ENCODE measurements around the gene MPL. TPM values are rescaled to one million over a fixed set of nuclear protein-coding genes. Genes with fewer than 3 reads are reported as not detected.

Gene MPL
- polyA plus RNA-seq, 3 donors = 0.42 to 0.78 (median 0.65) TPM

Other genes with a start within 250 kb of the MPL start
- 10 to 100 TPM; 76.3 to 81.9 (median 79.5) TPM for gene EBNA1BP2, start 165.5 kb upstream of the MPL start, polyA plus RNA-seq (ENCODE audit: insufficient read length in 3 of 3)
- gene CFAP57, start 165.5 kb upstream of the MPL start, polyA plus RNA-seq (ENCODE audit: insufficient read length in 3 of 3) = 1 to 10 TPM; 2.6 to 5.9 (median 4.7) TPM
- gene TMEM125, start 67.8 kb upstream of the MPL start, polyA plus RNA-seq (ENCODE audit: insufficient read length in 3 of 3) = 10 to 100 TPM; 16.4 to 16.9 (median 16.6) TPM
- 10 to 100 TPM; 24.0 to 30.7 (median 28.4) TPM for gene C1orf210, start 52.2 kb upstream of the MPL start, polyA plus RNA-seq (ENCODE audit: insufficient read length in 3 of 3)
- gene TIE1, start 36.8 kb upstream of the MPL start, polyA plus RNA-seq (ENCODE audit: insufficient read length in 3 of 3) = 10 to 100 TPM; 52.1 to 63.4 (median 53.6) TPM
- gene CDC20, start 21.2 kb downstream of the MPL start, polyA plus RNA-seq (ENCODE audit: insufficient read length in 3 of 3) = 10 to 100 TPM; 36.9 to 49.9 (median 44.3) TPM
- 10 to 100 TPM; 85.4 to 92.0 (median 88.8) TPM for gene ELOVL1, start 30.2 kb downstream of the MPL start, polyA plus RNA-seq (ENCODE audit: insufficient read length in 3 of 3)
- gene MED8, start 52.0 kb downstream of the MPL start, polyA plus RNA-seq (ENCODE audit: insufficient read length in 3 of 3) = 10 to 100 TPM; 39.3 to 44.6 (median 42.2) TPM
- gene SZT2, start 52.1 kb downstream of the MPL start, polyA plus RNA-seq (ENCODE audit: insufficient read length in 3 of 3) = 10 to 100 TPM; 21.4 to 34.7 (median 33.0) TPM
- 10 to 100 TPM; 39.8 to 49.5 (median 43.6) TPM for gene HYI, start 116.1 kb downstream of the MPL start, polyA plus RNA-seq (ENCODE audit: insufficient read length in 3 of 3)
- 100 to 1,000 TPM; 228 to 244 (median 233) TPM for gene PTPRF, start 193.1 kb downstream of the MPL start, polyA plus RNA-seq (ENCODE audit: insufficient read length in 3 of 3)

Measured in renal pelvis (tissue), 3 donors.